H1 (cell line): ENCODE results near the gene LRRC43. TPM values are rescaled to one million over a fixed set of nuclear protein-coding genes. Genes with fewer than 3 reads are reported as not detected.

Experiments
- CTCF ChIA-PET: fragments of 300-600 bp; sonication (Branson Sonifier 250); formaldehyde crosslinking; loops from one replicate; lab custom pipeline; 2021; ENCODE audit not compliant: partially characterized antibody; lab: Charles Lee
- POLR2A ChIA-PET: fragments of 300-600 bp; sonication (Branson Sonifier 250); formaldehyde crosslinking; loops from one replicate; lab custom pipeline; 2021; ENCODE audit warnings: inconsistent platforms; ENCODE audit not compliant: partially characterized antibody; lab: Charles Lee
- DNase-seq, 2 experiments: peaks; one replicate each; pipeline versions ENCODE4 v3.0.0 to v3.0.0-alpha.2; 2010 to 2022; ENCODE audit warnings: low spot score in 2 of 2, low read depth in 1 of 2, mixed read lengths in 1 of 2
- FAIRE-seq: peaks from 2 replicates; lab custom pipeline; 2011; peaks lifted over from hg19 to GRCh38; lab: Jason Lieb, UNC
- H2AFZ ChIP-seq: 2 replicates; pipeline ENCODE4 v1.8.1; 2012; ENCODE audit warnings: low read length, inconsistent platforms
- H2AK5ac ChIP-seq: 2 replicates; pipeline ENCODE4 v1.6.1; 2013; ENCODE audit warnings: low read depth, low read length
- H2BK120ac ChIP-seq: replicated peaks from 2 replicates; pipeline ENCODE3; 2013; ENCODE audit warnings: low read depth, low read length, inconsistent platforms
- H2BK12ac ChIP-seq: 2 replicates; pipeline ENCODE4 v1.6.1; 2013; ENCODE audit warnings: low read depth, low read length
- H2BK15ac ChIP-seq: 2 replicates; pipeline ENCODE4 v1.6.1; 2013; ENCODE audit warnings: low read length
- H2BK20ac ChIP-seq: 2 replicates; pipeline ENCODE4 v1.6.1; 2013; ENCODE audit warnings: low read length
- H2BK5ac ChIP-seq: 2 replicates; pipeline ENCODE4 v1.6.1; 2013; ENCODE audit warnings: low read depth, low read length
- H3K14ac ChIP-seq: 2 replicates; pipeline ENCODE4 v1.6.1; 2013; ENCODE audit warnings: inconsistent platforms; ENCODE audit not compliant: insufficient read length
- H3K18ac ChIP-seq: 2 replicates; pipeline ENCODE4 v1.6.1; 2013; ENCODE audit warnings: low read length; ENCODE audit errors: extremely low read depth
- H3K23ac ChIP-seq: 2 replicates; pipeline ENCODE4 v1.6.1; 2013; ENCODE audit warnings: inconsistent platforms; ENCODE audit not compliant: insufficient read length
- H3K23me2 ChIP-seq: 2 replicates; pipeline ENCODE4 v1.6.1; 2013; ENCODE audit warnings: low read depth, low read length
- H3K27ac ChIP-seq: 2 replicates; pipeline ENCODE4 v1.6.1; 2011; ENCODE audit warnings: low read depth, low read length, inconsistent platforms
- H3K27me3 ChIP-seq, 4 experiments: replicated peaks in 1 of 4; 1 replicate in 1 of 4; 2 replicates in 3 of 4; pipeline versions ENCODE4 v1.6.1 to v1.8.1; 2011 to 2013; ENCODE audit warnings: low read length in 3 of 4, mild to moderate bottlenecking in 3 of 4, inconsistent platforms in 2 of 4, mixed read lengths in 2 of 4, moderate library complexity in 1 of 4; ENCODE audit not compliant: control insufficient read depth in 3 of 4, insufficient read depth in 3 of 4; ENCODE audit errors: extremely low read depth in 1 of 4
- H3K36me3 ChIP-seq, 4 experiments: 2 replicates each; pipeline versions ENCODE4 v1.6.1 to v1.8.1; 2011 to 2013; ENCODE audit warnings: mild to moderate bottlenecking in 4 of 4, low read length in 3 of 4, moderate library complexity in 2 of 4, control low read depth in 1 of 4, inconsistent platforms in 1 of 4; ENCODE audit not compliant: insufficient read depth in 4 of 4, control insufficient read depth in 2 of 4
- H3K4ac ChIP-seq: replicated peaks from 2 replicates; pipeline ENCODE3; 2013; ENCODE audit warnings: low read length, low read depth, mixed read lengths, inconsistent platforms; ENCODE audit not compliant: insufficient read length
- H3K4me1 ChIP-seq, 4 experiments: replicated peaks in 1 of 4; 1 replicate in 1 of 4; 2 replicates in 3 of 4; pipeline versions ENCODE4 v1.6.1 to v1.8.1; 2011 to 2013; ENCODE audit warnings: low read length in 3 of 4, inconsistent platforms in 2 of 4, mixed read lengths in 1 of 4; ENCODE audit not compliant: insufficient read depth in 4 of 4, control insufficient read depth in 3 of 4
- H3K4me2 ChIP-seq, 2 experiments: 2 replicates each; pipeline versions ENCODE4 v1.6.1 to v1.8.1; 2011 to 2013; ENCODE audit warnings: low read depth in 2 of 2, low read length in 2 of 2, control low read depth in 1 of 2, inconsistent platforms in 1 of 2, mild to moderate bottlenecking in 1 of 2; ENCODE audit not compliant: insufficient read depth in 1 of 2
- H3K4me3 ChIP-seq, 4 experiments: fragments of 200-600, 300-600 bp in 1 of 4; sonication (generic), shearing (Covaris generic), sonication (Bioruptor Twin) in 1 of 4; 2 replicates each; pipeline versions ENCODE4 v1.5.1 to v1.8.1; 2011 to 2016; ENCODE audit warnings: low read length in 4 of 4, low read depth in 3 of 4, control low read depth in 2 of 4, inconsistent platforms in 2 of 4, mild to moderate bottlenecking in 2 of 4, mixed read lengths in 1 of 4, moderate library complexity in 1 of 4; ENCODE audit not compliant: insufficient read depth in 2 of 4; ENCODE audit errors: extremely low read depth in 1 of 4
- H3K56ac ChIP-seq: replicated peaks from 2 replicates; pipeline ENCODE3; 2013; ENCODE audit warnings: low read depth, mild to moderate bottlenecking, mixed read lengths, low read length, inconsistent platforms; ENCODE audit not compliant: insufficient read length
- H3K79me1 ChIP-seq: 2 replicates; pipeline ENCODE4 v1.6.1; 2013; ENCODE audit warnings: low read depth, low read length, control low read depth
- H3K79me2 ChIP-seq, 2 experiments: 2 replicates each; pipeline versions ENCODE4 v1.6.1 to v1.8.1; 2012 to 2013; ENCODE audit warnings: low read length in 2 of 2, mild to moderate bottlenecking in 2 of 2, inconsistent platforms in 1 of 2; ENCODE audit not compliant: insufficient read depth in 2 of 2, control insufficient read depth in 1 of 2
- H3K9ac ChIP-seq, 4 experiments: replicated peaks in 1 of 4; 1 replicate in 1 of 4; 2 replicates in 3 of 4; pipeline versions ENCODE4 v1.6.1 to v1.8.1; 2011 to 2013; ENCODE audit warnings: low read depth in 3 of 4, low read length in 3 of 4, control low read depth in 2 of 4, mild to moderate bottlenecking in 2 of 4, moderate library complexity in 2 of 4, inconsistent platforms in 1 of 4; ENCODE audit errors: extremely low read depth in 1 of 4
- H3K9me3 ChIP-seq, 2 experiments: 2 replicates each; pipeline versions ENCODE4 v1.6.1 to v1.8.1; 2012 to 2013; ENCODE audit warnings: mild to moderate bottlenecking in 2 of 2, moderate library complexity in 2 of 2, control low read depth in 1 of 2, inconsistent platforms in 1 of 2, low read depth in 1 of 2, low read length in 1 of 2, mixed read lengths in 1 of 2; ENCODE audit not compliant: insufficient read depth in 2 of 2
- H4K20me1 ChIP-seq, 2 experiments: replicated peaks in 1 of 2; 2 replicates each; pipeline versions ENCODE3 to v1.8.1; 2011 to 2013; ENCODE audit warnings: inconsistent platforms in 2 of 2, low read length in 2 of 2, mild to moderate bottlenecking in 1 of 2; ENCODE audit not compliant: insufficient read depth in 2 of 2, control insufficient read depth in 1 of 2
- H4K5ac ChIP-seq: 2 replicates; pipeline ENCODE4 v1.6.1; 2013; ENCODE audit warnings: low read length, low read depth, mixed read lengths, inconsistent platforms; ENCODE audit not compliant: insufficient read length
- H4K8ac ChIP-seq: 2 replicates; pipeline ENCODE4 v1.8.0; 2013; ENCODE audit warnings: mild to moderate bottlenecking, moderate library complexity, low read length, inconsistent platforms; ENCODE audit not compliant: insufficient read depth; ENCODE audit errors: extremely low read depth
- H4K91ac ChIP-seq: replicated peaks from 2 replicates; pipeline ENCODE3; 2013; ENCODE audit warnings: low read length, mixed read lengths, inconsistent platforms; ENCODE audit not compliant: insufficient read length
- RAD21 ChIP-seq, 2 experiments: IDR thresholded peaks in 1 of 2; conservative IDR thresholded peaks in 1 of 2; 2 replicates each; pipeline ENCODE4 v1.6.1; 2011; ENCODE audit warnings: low read depth in 2 of 2, low read length in 2 of 2, improper control_type of control experiment in 1 of 2, inconsistent platforms in 1 of 2, mild to moderate bottlenecking in 1 of 2, moderate library complexity in 1 of 2
- SP4 ChIP-seq: IDR thresholded peaks from 2 replicates; pipeline ENCODE4 v1.6.1; 2012; ENCODE audit warnings: low read length, inconsistent platforms
- SUZ12 ChIP-seq: fragments of 200-600 bp; sonication (generic); IDR thresholded peaks from 2 replicates; pipeline ENCODE4 v1.6.1; 2012; ENCODE audit warnings: mild to moderate bottlenecking, inconsistent platforms, low read length, moderate library complexity, mixed read lengths
- TCF12 ChIP-seq: IDR thresholded peaks from 2 replicates; pipeline ENCODE4 v1.6.1; 2011; ENCODE audit warnings: low read depth, mild to moderate bottlenecking, low read length
- WGBS, 2 experiments: shearing (Covaris generic) in 1 of 2; methylation state at CpG; one replicate each; pipeline versions ENCODE4 v1.1.6 to v1.1.7; 2013 to 2015; ENCODE audit warnings: low lambda C conversion rate in 2 of 2, mixed read lengths in 2 of 2, inconsistent platforms in 1 of 2, low coverage in 1 of 2, missing lambda C conversion rate in 1 of 2; ENCODE audit not compliant: insufficient replicate concordance in 2 of 2, insufficient coverage in 1 of 2, insufficient read length in 1 of 2; ENCODE audit errors: extremely low coverage in 1 of 2, missing lambda C conversion rate in 1 of 2; 5-methylcytosine and 5-hydroxymethylcytosine counted together
- polyA plus RNA-seq, 7 experiments: library from polyadenylated mRNA; depleted of rRNA in 3 of 7; stranded (reverse) in 5 of 7; unstranded in 2 of 7; fragments of >200 nt in 5 of 7; fragments of 200-250 nt in 2 of 7; gene quantifications; 1 replicate in 5 of 7; 2 replicates in 1 of 7; 4 replicates in 1 of 7; pipeline versions ENCODE4 v1.2.1 to v1.2.3, GENCODE V29; 2011 to 2013; ENCODE audit warnings: missing spikeins in 2 of 7, mixed read lengths in 2 of 7
- total RNA-seq: library from RNA; stranded (reverse); fragmentation: NEBNext Ultra II Directional; extraction: Animal tissue kit (Norgen Biotek cat#: 25700); gene quantifications from 2 replicates; pipeline ENCODE4 v1.2.1, GENCODE V29; 2021
- TF ChIP-seq, protein P1 (sequence below), 3 experiments: IDR thresholded peaks; 1 replicate in 2 of 3; 2 replicates in 1 of 3; pipeline versions ENCODE4 v1.5.1 to v1.6.1; 2011; ENCODE audit warnings: low read length in 3 of 3, mild to moderate bottlenecking in 3 of 3, inconsistent platforms in 2 of 3, low read depth in 1 of 3, moderate library complexity in 1 of 3; ENCODE audit not compliant: insufficient read depth in 1 of 3; ENCODE audit errors: control extremely low read depth in 1 of 3

LRRC43 gene
- total and polyA plus RNA-seq, 2 of the 8 experiments (the other 6 are each of a cell fraction or from before 2014, with no cell fraction given), result 0.35 to 0.44 TPM

DNA sequence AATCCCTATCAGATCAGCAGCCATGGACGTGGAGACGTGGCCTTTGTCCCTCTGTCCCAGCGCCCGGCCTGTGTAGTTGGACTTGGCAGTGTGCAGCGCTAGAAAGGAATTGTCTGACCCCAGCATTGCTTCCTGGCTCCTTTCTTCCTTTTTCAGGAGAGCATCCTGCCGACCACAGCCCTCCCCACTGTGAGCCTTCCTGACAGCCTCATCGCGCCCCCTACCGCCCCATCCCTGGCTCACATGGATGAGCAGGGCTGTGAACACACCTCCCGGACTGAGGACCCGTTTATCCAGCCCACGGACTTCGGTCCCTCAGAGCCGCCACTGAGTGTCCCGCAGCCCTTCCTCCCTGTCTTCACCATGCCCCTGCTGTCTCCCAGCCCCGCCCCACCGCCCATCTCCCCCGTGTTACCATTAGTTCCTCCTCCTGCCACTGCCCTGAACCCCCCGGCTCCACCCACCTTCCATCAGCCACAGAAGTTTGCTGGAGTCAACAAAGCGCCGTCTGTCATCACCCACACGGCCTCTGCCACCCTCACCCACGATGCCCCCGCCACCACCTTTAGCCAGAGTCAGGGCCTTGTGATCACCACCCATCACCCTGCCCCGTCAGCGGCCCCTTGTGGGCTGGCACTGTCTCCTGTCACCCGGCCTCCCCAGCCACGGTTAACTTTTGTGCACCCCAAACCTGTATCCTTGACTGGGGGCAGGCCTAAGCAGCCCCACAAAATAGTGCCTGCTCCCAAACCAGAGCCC, 49.6 kb upstream of the LRRC43 start:
- H3K14ac ChIP-seq, result no peak overlapping the region
- no peak overlapping the region for H2BK15ac ChIP-seq
- TF ChIP-seq SP4, result no peak
- TF ChIP-seq TCF12, result no peak
- TF ChIP-seq, protein P1, sequence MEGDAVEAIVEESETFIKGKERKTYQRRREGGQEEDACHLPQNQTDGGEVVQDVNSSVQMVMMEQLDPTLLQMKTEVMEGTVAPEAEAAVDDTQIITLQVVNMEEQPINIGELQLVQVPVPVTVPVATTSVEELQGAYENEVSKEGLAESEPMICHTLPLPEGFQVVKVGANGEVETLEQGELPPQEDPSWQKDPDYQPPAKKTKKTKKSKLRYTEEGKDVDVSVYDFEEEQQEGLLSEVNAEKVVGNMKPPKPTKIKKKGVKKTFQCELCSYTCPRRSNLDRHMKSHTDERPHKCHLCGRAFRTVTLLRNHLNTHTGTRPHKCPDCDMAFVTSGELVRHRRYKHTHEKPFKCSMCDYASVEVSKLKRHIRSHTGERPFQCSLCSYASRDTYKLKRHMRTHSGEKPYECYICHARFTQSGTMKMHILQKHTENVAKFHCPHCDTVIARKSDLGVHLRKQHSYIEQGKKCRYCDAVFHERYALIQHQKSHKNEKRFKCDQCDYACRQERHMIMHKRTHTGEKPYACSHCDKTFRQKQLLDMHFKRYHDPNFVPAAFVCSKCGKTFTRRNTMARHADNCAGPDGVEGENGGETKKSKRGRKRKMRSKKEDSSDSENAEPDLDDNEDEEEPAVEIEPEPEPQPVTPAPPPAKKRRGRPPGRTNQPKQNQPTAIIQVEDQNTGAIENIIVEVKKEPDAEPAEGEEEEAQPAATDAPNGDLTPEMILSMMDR (IDR thresholded peaks at IDR 0.05; ENCODE audit: control extremely low read depth in 1 of 3, insufficient read depth in 1 of 3, low read depth in 1 of 3, low read length in 3 of 3), result peak in 2 of 3 experiments; percentile 41; a peak in 3 of 4 replicates
- no peak for TF ChIP-seq SUZ12
- peak; percentile 16 to 32; a peak in 3 of 4 replicates for TF ChIP-seq RAD21 (IDR thresholded peaks at IDR 0.05 in 1 of 2, conservative IDR thresholded peaks at IDR 0.05 in 1 of 2; ENCODE audit: low read depth in 2 of 2, low read length in 2 of 2)
- no peak overlapping the region for H2AK5ac ChIP-seq
- no peak overlapping the region for H4K8ac ChIP-seq
- H3K23me2 ChIP-seq, result no peaks in the 10 kb centered on the region
- no peak overlapping the region for H3K9ac ChIP-seq
- 86% methylated on average over 24 of the region's 28 CpGs; no CpG with 5 or more reads in 1 of the 2 experiments for WGBS, 2 experiments
- H3K4me1 ChIP-seq, result peaks cover 0 to 8% (median 3%) of the 10 kb centered on the region in 4 experiments; a peak in 5 of 7 replicates
- FAIRE-seq (no peak), DNase-seq (peak in 1 of 2 experiments; percentile 62)
- no peak overlapping the region for H2BK120ac ChIP-seq
- no peak overlapping the region for H2BK5ac ChIP-seq
- H3K27ac ChIP-seq, result no peak overlapping the region
- no peaks in the 10 kb centered on the region for H3K79me1 ChIP-seq
- no peak overlapping the region for H2BK20ac ChIP-seq
- no peaks in the 10 kb centered on the region for H3K9me3 ChIP-seq
- no peak overlapping the region for H3K4ac ChIP-seq
- no peak overlapping the region for H3K4me3 ChIP-seq
- CTCF ChIA-PET, result interaction anchor here (0.8 to 18.2 kb wide), 20 partner anchors 9 to 105 kb away, joined by 3 to 379 read pairs (median 4); no protein-coding TSS in a partner anchor
- no peak overlapping the region for H3K23ac ChIP-seq
- H2AFZ ChIP-seq, result no peak overlapping the region
- no peak overlapping the region for H4K5ac ChIP-seq
- peaks cover 0 to 14% (median 2%) of the 10 kb centered on the region in 4 experiments; a peak in 4 of 8 replicates for H3K36me3 ChIP-seq
- H4K91ac ChIP-seq, result no peak overlapping the region
- no peaks in the 10 kb centered on the region for H3K79me2 ChIP-seq
- H3K27me3 ChIP-seq, result no peaks in the 10 kb centered on the region; a peak in 1 of 7 replicates
- H2BK12ac ChIP-seq, result no peak overlapping the region
- H3K56ac ChIP-seq, result no peak overlapping the region
- no peak overlapping the region for H3K18ac ChIP-seq
- peaks cover 0 to 2% of the 10 kb centered on the region in 2 experiments for H4K20me1 ChIP-seq
- no peak overlapping the region for H3K4me2 ChIP-seq
- POLR2A ChIA-PET, result interaction anchor here (0.9 kb wide), 1 partner anchor 13 kb away, joined by 3 read pairs; no protein-coding TSS in a partner anchor
